GM18873 (cell line): Measurements from ENCODE around the gene ZFTA.
"Not testable (repeated sequence)": the region's sequence is repeated elsewhere in the genome, so short reads cannot be mapped to it uniquely, and the experiment has no call there.

ENCODE experiments used
- ATAC-seq: cut with Tn5 transposase; IDR thresholded peaks from one replicate; pipeline ENCODE4 v1.9.1; 2021; ENCODE audit warnings: mild to moderate bottlenecking, moderate library complexity, moderate number of reproducible peaks; ENCODE audit not compliant: unreplicated experiment, low FRiP score

ZFTA gene

DNA sequence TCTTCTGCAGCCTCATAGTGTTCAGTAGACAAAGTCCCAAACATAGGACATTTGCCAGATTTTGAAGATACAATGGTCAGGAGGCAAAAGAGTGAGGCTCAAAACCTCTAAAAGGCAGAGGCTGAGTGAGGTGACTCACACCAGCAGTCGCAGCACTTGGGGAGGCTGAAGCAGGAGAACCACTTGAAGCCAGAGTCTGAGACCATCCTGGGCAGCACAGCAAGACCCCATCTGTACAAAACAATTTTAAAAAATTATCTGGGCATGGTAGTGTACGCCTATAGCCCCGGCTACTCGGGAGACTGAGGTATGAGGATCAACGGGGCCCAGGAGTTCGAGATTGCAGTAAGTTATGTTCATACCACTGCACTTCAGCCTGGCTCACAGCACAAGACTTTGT is 14.2 kb upstream of the ZFTA start:
- no peak for ATAC-seq

DNA sequence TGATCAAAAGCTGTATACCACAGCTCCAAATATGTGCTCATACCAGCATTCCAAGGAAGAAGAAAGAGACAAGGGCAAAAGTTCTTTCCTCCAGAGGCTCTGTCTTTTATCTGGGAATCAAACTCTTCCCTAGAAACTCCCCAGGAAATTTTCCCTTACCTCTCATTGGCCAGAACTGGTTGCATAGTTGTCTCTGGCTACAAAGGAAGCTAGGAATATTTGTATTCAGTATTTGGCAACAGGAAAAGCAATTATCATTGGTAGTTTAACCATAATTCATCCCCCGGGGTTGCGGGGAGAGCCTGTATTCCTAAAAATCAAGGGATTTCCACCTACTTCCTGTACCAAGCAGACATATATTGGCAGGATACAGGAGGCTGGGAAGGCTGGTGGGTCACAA is 10.5 kb upstream of the ZFTA start:
- no peak for ATAC-seq

DNA sequence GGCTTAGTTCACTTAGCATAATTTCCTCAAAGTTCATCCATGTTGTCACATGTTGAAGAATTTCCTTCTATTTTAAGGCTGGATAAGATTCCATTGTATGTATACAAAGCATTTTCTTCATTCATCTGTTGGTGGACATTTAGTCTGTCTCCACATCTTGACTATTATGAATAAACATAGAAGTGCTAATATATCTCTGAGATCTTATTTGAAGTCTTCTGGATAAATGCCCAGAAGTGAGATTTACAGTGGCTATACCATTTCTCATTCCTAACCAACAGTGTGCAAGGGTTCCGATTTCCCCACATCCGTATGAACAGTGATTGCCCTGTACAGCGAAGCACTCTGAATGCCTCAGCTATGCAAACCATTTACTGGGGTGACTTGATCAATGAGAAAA is 6.6 kb upstream of the ZFTA start:
- ATAC-seq = no peak

DNA sequence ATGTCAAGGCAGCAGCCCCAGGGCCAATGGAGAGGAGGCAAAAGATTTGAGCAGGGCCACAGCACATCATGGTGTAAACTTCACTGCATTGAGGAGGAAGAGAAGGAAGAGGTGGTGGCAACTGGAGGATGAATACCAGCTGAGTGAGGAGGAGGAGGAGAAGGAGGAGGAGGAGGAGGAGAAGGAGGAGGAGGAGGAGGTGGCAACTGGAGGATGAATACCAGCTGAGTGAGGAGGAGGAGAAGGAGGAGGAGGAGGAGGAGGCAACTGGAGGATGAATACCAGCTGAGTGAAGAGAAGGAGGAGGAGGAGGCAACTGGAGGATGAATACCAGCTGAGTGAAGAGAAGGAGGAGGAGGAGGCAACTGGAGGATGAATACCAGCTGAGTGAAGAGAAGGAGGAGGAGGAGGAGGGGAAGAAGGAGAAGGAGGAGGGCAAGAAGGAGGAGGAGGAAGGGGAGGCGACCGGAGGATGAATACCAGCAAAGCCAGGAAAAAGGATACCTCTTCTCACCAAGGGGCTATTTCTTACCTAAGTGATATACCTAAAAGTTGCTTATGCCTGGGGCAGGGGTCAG is 3.3 kb upstream of the ZFTA start:
- ATAC-seq = not testable (repeated sequence)

DNA sequence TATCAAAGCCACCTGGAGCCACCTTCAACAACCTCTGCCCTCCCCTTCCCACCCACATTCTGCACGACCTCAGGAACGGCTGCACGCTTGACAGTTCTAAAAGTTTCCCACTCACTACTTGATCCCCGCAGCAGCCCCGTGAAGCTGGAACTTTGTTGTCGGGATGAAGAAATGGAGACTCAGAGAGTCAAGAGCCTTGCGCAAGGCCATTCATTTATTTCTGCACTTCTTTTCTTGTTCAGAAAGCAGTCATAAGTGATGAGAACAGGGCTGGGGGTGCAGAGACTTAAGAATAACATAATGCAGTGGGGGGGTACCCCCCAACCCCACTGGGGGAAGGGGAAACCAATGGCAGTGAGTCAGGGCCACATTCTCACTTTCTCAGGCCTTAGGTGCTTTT is 2.2 kb upstream of the ZFTA start:
- no peak for ATAC-seq

DNA sequence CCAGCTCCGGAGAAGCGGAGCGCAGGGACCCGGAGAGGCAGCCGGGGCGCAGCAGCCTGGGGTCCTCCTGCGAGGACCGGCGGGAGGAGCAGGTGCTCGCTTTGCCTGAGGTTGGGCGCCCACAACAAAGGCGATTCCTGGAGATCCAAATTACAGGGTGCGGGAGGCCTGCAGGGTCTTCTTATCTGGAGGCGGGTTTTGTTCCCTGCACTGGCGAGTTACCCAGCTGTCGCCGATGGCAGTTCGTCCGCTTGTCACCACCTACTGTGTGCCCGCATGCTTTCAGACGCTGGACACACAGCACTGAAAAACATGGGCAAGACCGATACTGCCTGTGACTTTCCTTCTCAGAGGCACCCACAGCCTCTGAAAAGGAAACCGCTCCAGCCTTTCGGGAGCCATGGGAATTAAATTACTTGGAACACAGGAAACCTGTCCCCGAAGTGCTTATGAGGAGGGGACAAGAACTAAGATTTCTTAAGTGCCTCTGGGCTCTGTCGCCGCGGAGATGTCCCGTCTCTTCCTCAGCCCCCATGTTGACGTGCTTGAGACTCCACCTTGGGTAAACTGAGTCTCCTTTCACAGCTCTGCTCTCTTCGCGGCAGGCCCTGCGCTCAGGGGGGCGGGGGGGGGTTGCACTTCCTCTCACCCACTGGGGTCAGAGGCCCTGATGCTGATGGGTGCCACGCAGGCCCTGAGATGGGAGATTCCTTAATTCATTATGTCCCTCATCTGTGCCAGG is 1.3 kb upstream of the ZFTA start:
- ATAC-seq = no peak

DNA sequence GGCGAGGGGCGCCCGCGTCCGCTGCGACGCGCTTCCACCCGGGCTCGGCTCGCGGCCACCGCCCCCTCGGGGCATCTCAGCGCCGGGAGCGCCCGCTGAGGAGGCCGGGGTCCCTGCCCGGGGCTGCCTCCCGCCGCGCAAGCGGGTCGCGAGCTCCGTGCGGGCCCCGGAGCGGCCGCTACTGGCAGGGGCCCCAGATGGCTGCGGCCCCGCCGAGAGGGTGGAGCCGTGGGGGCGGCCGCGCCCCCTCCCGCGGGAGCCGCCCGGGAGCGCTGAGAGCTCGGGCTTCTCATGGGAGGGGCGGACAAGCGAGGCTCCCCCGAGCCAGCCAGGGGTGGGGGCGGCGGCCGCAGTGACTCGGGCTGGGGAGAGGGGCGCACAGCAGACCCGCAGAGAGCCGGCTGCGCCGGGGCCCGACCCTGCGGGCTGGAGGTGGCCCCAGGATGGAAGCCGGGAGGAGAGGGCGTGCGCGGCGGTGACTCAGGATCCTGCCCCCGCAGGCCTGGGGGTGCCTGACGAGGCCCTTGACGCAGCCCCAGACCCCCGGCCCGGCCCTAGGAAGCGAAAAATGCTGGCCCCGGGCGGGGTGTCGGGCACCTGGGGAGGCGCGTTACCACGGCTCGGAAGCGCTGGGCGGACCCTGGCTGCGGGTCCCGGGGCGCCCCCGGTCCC is 603 bp upstream of the ZFTA start:
- ATAC-seq = no peak

DNA sequence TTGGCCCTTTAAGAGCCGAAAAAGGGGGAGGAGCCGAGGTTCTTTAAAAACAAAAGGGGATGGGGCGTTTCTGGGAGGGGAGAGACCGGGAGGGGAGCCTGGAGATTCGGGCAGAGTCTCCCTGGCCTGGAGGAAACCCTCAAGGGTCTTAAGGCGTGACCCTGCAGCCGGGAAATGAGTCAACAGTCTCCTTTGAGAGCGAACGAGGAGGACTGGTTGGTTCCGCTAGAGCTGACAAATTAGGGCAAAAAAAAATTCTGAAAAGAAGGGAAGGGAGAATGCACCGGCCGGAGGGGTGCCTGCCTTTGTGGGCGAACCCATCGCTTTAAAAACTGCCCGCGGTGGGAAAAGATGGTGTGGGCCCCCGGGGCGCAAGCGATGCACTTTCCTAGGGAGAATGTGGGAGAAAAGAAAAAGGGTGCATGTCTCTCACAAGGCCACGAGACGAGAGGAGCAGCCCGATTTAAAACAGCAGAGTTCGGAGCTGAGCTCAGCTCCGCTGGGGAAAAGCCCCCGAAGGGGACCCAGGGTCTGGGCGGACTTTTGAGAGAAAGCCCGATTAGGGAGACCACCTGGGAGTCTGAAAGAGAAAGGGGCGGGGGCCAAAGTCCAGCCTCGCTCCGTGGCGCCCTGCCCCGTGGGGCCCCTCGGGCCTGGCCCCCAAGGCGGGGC is 874 bp downstream of the ZFTA start:
- no peak for ATAC-seq

DNA sequence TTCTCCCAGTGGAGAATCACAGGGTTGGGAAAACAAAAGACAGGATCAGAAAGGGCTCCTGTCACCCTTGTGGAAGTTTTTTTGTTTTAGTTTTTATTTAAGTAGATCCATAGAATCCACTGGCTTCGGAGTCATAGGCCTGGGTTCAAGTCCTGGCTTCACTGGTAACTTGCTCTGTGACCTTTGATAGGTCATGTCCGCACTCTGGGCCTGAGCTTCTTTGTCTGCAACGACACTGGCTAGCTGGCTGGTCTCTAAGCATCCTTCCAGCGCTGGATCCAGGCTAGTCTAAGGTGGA is 1.4 kb downstream of the ZFTA start:
- no peak for ATAC-seq

DNA sequence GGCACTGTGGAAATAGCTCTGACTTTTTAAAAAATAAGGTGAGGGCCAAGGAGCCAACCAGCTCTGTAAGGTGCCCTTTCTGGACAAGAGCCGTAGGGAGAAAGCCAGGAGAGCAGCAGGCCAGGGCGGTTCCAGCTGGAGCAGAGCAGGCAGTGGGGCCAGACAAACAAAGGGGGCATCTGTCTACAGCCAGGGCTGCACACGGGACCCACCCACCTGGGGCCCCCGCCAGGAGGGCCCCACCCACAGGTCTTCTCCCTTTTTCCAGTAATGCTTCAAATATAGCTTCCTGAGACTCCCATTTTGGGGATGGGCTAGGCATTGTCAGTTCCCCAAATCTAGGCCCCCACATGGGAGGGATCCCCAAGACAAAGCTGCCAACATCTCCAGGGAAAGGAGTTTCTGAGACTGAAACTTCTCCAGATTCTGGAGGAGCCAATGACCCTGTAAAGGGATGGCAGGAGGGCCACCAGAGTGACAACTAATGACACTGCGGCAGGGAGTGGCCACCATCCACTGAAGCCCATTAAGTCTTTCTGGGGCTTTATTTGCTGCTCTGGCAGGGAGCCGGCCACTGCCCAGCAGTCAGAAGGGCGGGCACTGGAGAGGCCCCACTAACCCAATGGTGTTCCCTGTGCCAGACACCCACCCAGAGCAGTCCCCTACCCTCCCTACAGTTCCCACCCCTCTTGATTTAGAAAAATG is 1.9 kb downstream of the ZFTA start:
- ATAC-seq = no peak

DNA sequence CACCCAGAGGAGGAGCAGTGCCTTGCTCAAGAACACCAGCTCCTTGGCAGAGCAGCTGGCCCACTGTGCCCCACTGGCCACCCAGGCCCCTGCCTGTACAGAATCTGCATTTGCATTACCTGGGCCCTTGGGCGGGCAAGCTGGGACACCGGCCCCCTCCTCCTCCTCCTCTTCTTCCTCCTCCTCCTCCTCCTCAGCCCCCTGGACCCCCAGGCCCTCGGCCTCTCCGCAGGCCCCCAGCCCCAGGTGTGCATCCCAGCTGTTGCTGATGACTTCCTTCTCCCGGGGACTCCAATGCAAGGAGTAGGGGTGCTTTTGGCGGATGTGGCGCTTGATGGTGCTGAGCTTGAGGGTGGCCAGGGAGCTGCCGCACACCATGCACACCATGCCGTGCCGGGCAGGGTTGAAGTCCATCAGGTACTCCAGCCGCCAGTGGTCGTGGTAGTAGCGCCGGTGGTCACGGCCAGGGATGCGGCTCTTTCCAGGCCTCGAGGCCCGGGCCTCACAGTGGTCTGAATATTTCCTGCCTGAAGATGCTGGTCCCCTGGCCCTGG is 2.8 kb downstream of the ZFTA start:
- no peak for ATAC-seq

DNA sequence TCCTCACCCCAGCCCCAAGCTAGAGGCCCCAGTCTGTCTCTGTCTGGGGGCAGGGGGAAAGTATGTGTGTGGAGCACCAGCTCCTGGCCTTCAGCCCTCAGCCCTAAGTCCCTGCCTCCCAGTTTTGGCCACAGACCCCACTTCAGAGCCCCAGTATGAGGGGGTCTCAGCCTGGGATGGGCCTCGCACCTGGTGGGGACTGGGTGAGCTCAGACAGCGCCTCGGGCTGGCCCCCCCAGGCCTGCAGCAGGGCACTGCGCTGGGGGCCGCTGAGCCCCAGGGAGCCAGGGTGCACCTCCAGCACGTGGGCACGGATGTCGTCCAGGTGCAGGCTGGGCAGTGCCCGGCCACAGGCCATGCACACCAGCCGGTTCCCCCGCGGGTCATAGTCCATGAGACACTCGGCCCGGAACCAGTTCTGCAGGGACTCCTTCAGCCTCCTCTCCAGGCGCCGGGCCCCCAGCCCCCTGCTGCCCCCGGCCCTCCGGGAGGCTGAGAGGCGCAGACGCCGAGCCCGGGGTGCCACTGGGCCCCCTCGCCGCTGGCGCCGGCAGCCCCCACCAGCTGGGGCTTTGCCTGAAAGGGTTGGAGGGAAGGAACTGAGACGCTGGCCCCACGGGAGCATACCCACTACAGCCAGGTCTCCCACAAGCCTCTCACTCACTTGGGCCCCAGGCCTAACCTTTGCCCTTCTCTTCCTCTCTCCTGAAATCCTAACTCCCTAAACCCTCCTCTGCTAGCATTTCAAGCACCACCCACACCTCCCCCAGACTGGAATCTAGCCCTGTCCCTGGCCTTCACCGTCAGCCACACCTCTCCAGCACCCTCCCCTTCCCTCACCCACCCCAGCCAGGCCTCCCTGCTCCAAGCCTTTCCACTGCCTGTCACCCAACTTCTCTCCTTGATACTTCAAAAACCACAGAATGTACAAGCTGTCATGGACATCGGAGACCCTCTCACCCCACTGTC is 3.6 kb downstream of the ZFTA start:
- ATAC-seq = no peak

DNA sequence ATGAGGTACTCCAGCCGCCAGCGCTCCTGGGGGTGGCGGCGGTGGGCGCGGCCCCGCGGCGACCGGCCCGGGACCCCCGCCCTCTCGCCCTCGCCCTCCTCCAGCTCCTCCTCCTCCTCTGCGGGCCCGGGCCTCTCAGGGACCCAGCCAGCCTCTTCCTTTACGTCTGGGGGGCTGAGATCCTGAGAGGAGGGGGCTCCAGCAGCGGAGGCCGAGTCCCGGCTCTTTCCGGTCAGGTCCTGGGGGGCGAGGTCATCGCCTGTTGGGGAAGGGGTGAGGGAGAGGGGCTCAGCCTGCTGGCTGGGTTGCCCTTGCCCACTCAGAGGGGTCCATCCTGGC is 4.3 kb downstream of the ZFTA start:
- no peak for ATAC-seq

DNA sequence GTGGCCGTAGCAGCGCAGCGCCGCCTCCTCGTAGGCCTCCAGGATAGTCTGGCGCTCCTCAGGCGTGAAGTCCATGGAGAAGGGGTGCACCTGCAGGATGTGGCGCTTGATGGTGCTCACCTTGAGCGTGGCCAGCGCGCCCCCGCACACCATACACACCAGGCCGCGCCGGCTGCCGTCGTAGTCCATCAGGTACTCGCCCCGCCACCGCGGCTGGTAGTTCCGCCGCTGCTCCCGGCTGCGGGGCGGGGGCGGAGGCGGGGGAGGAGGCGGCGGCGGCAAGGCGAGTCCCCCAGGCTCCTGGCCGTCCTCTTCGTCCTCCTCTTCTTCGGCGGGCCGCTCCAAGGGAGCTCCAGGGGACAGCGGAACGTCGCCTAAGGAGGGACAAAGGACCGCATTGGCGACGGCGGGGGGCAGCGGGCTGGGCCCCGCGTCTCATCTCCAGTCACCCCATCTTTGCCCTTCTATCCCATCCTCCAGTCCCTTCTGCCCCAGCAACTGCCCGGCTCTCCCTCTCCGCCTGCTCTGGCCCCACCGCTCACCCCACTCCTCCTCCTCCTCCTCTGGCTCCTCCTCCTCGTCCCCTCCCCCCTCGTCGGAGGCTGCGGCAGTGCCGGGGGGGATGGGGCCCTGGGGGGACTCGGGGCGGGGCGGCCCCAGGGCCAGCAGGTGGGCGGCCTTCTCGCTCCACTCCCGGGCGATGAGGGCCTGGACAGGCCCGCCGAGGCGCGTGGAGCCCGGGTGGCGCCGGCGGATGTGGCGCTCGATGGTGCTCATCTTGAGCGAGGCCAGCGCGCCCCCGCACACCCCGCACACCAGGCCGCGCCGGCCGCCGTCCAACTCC is 4.9 kb downstream of the ZFTA start:
- no peak for ATAC-seq

DNA sequence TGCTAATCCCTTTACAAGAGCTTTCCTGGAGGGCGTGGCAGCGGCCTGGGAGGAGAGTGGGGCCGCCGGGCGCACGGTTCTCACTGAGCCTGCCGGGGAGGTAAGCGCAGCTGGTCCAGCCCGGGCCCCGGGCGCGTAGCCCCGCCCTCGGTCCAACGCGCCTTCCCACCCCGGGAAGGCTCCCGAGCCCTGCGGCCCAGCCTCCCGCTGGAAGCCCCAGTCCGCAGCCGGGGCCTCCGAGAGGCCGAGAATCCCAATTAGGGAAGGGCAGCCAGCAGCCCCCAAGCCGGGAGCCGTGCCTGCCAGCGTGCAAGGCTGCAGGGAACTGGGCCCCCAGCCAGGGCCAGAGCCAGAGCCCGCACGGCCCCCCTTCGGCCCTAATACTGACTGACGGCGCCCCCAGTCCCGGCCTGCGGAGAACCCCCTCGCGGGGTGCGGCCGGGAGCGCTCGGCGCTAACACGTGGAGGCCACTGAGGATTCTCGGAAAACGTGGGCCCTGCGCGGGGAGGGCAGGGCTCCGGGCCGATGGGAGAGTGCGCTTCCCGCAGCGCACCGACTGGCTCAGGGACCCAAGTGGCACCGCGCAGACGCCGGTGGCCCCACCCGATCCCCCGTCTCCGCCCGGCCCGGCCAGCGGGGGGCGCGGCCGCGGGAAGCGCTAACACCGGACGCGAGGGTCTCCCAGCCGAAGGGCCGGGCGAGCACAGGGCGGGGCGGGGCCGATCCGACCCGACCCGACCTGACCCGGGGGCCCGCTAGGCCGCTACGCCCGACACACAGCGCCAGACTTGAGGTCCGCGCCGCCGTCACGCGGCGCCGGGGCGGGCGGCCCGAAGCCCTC is 5.7 kb downstream of the ZFTA start:
- ATAC-seq = no peak

DNA sequence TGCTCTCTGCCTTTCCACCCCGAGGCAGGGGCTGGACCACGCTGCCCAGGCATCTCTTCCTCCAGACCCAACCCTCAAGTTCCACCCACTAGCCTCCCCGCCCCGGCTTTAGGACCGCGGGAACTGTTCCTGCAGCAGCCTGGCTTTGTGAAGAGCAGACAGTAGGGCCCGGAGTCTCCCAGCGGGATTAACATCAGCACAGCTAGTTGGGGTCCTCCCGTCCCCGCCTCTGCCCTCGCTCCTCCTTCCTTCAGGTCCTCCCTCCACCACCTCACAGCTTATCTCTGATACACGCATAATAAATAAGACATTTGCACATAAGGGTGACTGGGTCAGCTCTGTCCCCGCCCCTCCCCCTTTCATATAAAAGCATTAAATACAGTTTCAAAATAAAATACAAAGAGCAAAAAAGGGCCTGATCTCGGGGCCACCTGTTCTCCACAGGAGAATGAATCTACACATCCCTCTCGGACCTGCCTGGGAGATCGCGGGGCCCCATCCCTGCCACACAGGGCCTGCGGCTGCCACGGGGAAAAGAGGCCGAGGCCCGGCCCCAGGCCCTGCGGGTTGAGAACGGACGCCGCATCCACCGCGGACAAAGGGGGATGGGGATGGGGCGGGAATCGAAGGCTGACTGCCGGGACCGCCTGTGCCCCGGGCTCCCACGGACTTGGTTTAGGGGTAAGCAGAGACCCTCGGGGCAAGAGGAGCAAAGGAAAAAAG is 6.5 kb downstream of the ZFTA start:
- ATAC-seq = no peak

DNA sequence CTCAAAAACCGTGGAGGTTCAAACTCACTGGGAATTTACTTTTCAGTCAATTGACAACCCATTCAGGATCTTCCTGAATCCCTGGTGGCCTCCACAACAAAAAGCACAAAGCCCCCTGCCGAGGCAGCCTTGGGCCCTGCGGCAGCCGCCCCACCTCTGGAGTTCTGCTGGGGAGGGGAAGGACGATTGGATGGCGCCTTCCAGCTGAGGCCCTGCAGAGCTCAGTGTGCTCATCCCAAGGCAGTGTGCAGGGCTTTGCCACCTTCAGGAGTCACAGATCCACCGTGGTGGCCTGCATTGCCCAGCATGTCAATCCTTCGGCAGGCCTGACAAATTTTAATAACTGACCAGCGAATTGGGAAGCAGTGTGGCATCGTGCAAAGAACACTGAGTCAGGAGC is 7.4 kb downstream of the ZFTA start:
- no peak for ATAC-seq
